DLD1 (cell line): ENCODE data around the gene L3HYPDH.

ENCODE experiments used
- in situ Hi-C: cut with HindIII; loops from 2 replicates; pipeline ENCODE4 v1.10.0; 2017; ENCODE audit warnings: low sequenced_read_pairs

The L3HYPDH gene

GRCh38 chr14:59480166-59480565 is 4.0 kb downstream of the L3HYPDH start:
- in situ Hi-C loops, result no loop called here

- in situ Hi-C loops, result no loop called here
These were observed 5.7 kb downstream of the L3HYPDH start for GRCh38 chr14:59478540-59478939.

- in situ Hi-C loops, result no loop called here
These were observed 8.5 kb downstream of the L3HYPDH start for GRCh38 chr14:59475709-59476108.

GRCh38 chr14:59474172-59474571 is 10.0 kb downstream of the L3HYPDH start:
- in situ Hi-C loops, result no loop called here

- in situ Hi-C loops, result no loop called here
These were observed 18.7 kb downstream of the L3HYPDH start, which contains the start of gene GPR135 for GRCh38 chr14:59465316-59466135. Gene GPR135 (minus strand): TSS chr14:59465380. CDS start chr14:59465226, 154 bp downstream.

- in situ Hi-C loops, result no loop called here
These were observed 19.5 kb downstream of the L3HYPDH start for GRCh38 chr14:59464486-59465315.

GRCh38 chr14:59463787-59464485 is 20.3 kb downstream of the L3HYPDH start:
- in situ Hi-C loops, result no loop called here

- in situ Hi-C loops, result no loop called here
These were observed 22.3 kb downstream of the L3HYPDH start for GRCh38 chr14:59461891-59462290.

GRCh38 chr14:59460378-59460777 is 23.8 kb downstream of the L3HYPDH start:
- in situ Hi-C loops, result no loop called here

GRCh38 chr14:59458486-59458885 is 25.7 kb downstream of the L3HYPDH start:
- in situ Hi-C loops, result no loop called here

GRCh38 chr14:59455411-59455810 is 28.8 kb downstream of the L3HYPDH start:
- in situ Hi-C loops, result no loop called here

- in situ Hi-C loops, result no loop called here
These were observed 30.1 kb downstream of the L3HYPDH start for GRCh38 chr14:59454139-59454538.

- in situ Hi-C loops, result no loop called here
These were observed 32.4 kb downstream of the L3HYPDH start for GRCh38 chr14:59451849-59452248.

- in situ Hi-C loops, result no loop called here
These were observed 33.5 kb downstream of the L3HYPDH start for GRCh38 chr14:59450716-59451115.

- in situ Hi-C loops, result loop anchor here (10.0 kb wide), 1 partner anchor 424 kb away; no protein-coding TSS in a partner anchor
These were observed 35.5 kb downstream of the L3HYPDH start for GRCh38 chr14:59448673-59449072.

- in situ Hi-C loops, result no loop called here
These were observed 44.8 kb downstream of the L3HYPDH start for GRCh38 chr14:59439256-59439965.

GRCh38 chr14:59438195-59438647 is 46.0 kb downstream of the L3HYPDH start:
- in situ Hi-C loops, result no loop called here

- in situ Hi-C loops, result no loop called here
These were observed 48.2 kb downstream of the L3HYPDH start for GRCh38 chr14:59435987-59436386.

GRCh38 chr14:59435101-59435500 is 49.1 kb downstream of the L3HYPDH start:
- in situ Hi-C loops, result no loop called here

GRCh38 chr14:59429790-59430189 is 54.4 kb downstream of the L3HYPDH start:
- in situ Hi-C loops, result no loop called here
